ENCODE results near the gene PRKCD.

DNA sequence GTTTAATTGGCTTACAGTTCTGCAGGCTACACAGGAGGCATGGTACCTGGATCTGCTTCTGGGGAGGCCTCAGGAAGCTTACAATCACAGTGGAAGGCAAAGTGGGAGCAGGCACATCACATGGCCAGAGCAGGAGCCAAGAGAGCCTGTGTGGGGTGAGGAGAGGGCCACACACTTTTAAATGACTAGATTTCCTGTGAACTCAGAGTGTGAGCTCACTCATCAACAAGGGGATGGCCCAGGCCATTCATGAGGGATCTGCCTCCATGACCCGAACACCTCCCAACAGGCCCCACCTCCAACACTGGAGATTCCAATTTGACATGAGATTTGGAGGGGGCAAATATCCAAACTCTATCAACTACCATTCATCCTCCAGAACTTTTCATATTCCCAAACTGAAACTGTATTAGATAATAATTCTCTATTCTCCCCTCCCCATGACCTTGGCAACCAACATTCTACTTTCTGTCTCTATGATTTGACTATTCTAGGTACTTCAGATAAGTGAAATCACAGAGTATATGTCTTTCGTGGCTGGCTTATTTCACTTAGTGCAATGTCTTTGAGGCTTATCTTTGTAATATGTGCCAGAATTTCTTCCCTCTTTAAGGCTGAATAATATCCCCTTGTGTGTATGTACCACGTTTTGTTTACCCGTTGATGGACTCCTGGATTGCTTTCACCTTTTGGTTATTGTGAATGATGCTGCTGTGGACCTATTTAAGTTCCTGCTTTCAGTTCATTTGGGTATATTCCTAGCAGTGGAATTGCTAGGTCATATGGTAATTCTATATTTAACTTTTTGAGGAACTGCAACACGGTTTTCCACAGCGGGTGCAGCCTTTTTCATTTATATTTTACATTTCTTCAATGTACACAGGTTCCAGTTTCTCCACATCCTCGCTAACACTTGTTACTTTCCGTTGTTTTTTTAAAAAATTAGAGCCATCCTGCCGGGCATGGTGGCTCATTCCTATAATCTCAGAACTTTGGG is 51.0 kb downstream of the PRKCD start:
- TF ChIP-seq POLR2A (IDR thresholded peaks at IDR 0.05): no peak
- TF ChIP-seq POLR2AphosphoS5 (IDR thresholded peaks at IDR 0.05): no peak

Measured in upper lobe of left lung (tissue), 4 donors.